GM23338 (cell line): Measurements from ENCODE around the gene BMP5. TPM values are rescaled to one million over a fixed set of nuclear protein-coding genes. Genes with fewer than 3 reads are reported as not detected.

Source experiments
- ATAC-seq: fragments of 200-7000 bp; cut with Tn5 transposase; 3 replicates; pipeline ENCODE4 v1.9.1; 2020
- DNase-seq: peaks from one replicate; pipeline ENCODE4 v3.0.0-alpha.2; 2015; ENCODE audit warnings: low spot score
- H2AFZ ChIP-seq: fragments of 200-600 bp; sonication (generic); 2 replicates; pipeline ENCODE4 v1.8.0; 2016; ENCODE audit warnings: antibody characterized with exemption, mild to moderate bottlenecking, moderate library complexity
- H3F3A ChIP-seq: fragments of 200-600 bp; sonication (generic); replicated peaks from 2 replicates; pipeline ENCODE4 v1.8.0; 2017; ENCODE audit warnings: antibody characterized with exemption, mixed run types, low read depth
- H3K27ac ChIP-seq: fragments of 200-600 bp; sonication (generic); 2 replicates; pipeline ENCODE4 v1.6.1; 2016; ENCODE audit warnings: low read depth
- H3K27me3 ChIP-seq: fragments of 200-600 bp; sonication (generic); 2 replicates; pipeline ENCODE4 v1.8.0; 2016; ENCODE audit warnings: mild to moderate bottlenecking, mixed run types, moderate library complexity; ENCODE audit not compliant: insufficient read depth
- H3K36me3 ChIP-seq: fragments of 200-600 bp; sonication (generic); 2 replicates; pipeline ENCODE4 v1.8.0; 2016; ENCODE audit warnings: mild to moderate bottlenecking; ENCODE audit not compliant: insufficient read depth
- H3K4me1 ChIP-seq: fragments of 200-600 bp; sonication (generic); 2 replicates; pipeline ENCODE4 v1.8.0; 2016; ENCODE audit warnings: mild to moderate bottlenecking, moderate library complexity; ENCODE audit not compliant: insufficient read depth
- H3K4me2 ChIP-seq: fragments of 200-600 bp; sonication (generic); 2 replicates; pipeline ENCODE4 v1.7.1; 2017; ENCODE audit warnings: mixed run types
- H3K4me3 ChIP-seq: fragments of 200-600 bp; sonication (generic); 2 replicates; pipeline ENCODE4 v1.6.1; 2016; ENCODE audit warnings: mixed run types
- H3K79me2 ChIP-seq: fragments of 200-600 bp; sonication (generic); replicated peaks from 2 replicates; pipeline ENCODE4 v1.8.0; 2017; ENCODE audit warnings: mild to moderate bottlenecking; ENCODE audit not compliant: insufficient read depth
- H3K9me2 ChIP-seq: fragments of 200-600 bp; sonication (generic); 2 replicates; pipeline ENCODE4 v1.8.0; 2017; ENCODE audit not compliant: insufficient read depth
- H4K20me1 ChIP-seq: fragments of 200-600 bp; sonication (generic); replicated peaks from 2 replicates; pipeline ENCODE4 v1.8.0; 2017; ENCODE audit warnings: mild to moderate bottlenecking; ENCODE audit not compliant: insufficient read depth
- H3K27ac Mint-ChIP-seq: 2 replicates; pipeline ENCODE4 v1.8.0; 2020; ENCODE audit warnings: inconsistent platforms, mild to moderate bottlenecking, moderate library complexity, mixed read lengths
- H3K27me3 Mint-ChIP-seq: 3 replicates; pipeline ENCODE4 v1.8.0; 2022; ENCODE audit warnings: low read depth, mild to moderate bottlenecking, moderate library complexity, mixed read lengths, inconsistent platforms; ENCODE audit not compliant: insufficient read depth, poor library complexity
- H3K36me3 Mint-ChIP-seq: 3 replicates; pipeline ENCODE4 v1.8.0; 2021; ENCODE audit warnings: low read depth, mild to moderate bottlenecking, inconsistent platforms, moderate library complexity, mixed read lengths
- H3K4me1 Mint-ChIP-seq: 3 replicates; pipeline ENCODE4 v1.8.0; 2020; ENCODE audit warnings: mild to moderate bottlenecking, inconsistent platforms, mixed read lengths
- H3K4me3 Mint-ChIP-seq: 3 replicates; pipeline ENCODE4 v1.8.0; 2021; ENCODE audit warnings: moderate library complexity, mild to moderate bottlenecking, inconsistent platforms, mixed read lengths
- H3K9me3 Mint-ChIP-seq: 3 replicates; pipeline ENCODE4 v1.8.0; 2020; ENCODE audit warnings: moderate library complexity, mild to moderate bottlenecking, inconsistent platforms, mixed read lengths
- CTCF ChIP-seq, 2 experiments: fragments of 200-600 bp in 1 of 2; sonication (generic) in 1 of 2; conservative IDR thresholded peaks; 2 replicates each; pipeline versions ENCODE4 v1.5.1 to v1.6.1; 2016 to 2017; ENCODE audit warnings: antibody characterized with exemption in 2 of 2, low read depth in 2 of 2, mild to moderate bottlenecking in 2 of 2, moderate library complexity in 1 of 2
- ETS1 ChIP-seq: IDR thresholded peaks from 2 replicates; pipeline ENCODE4 v1.6.1; 2016; ENCODE audit warnings: antibody characterized with exemption
- REST ChIP-seq: IDR thresholded peaks from one replicate; pipeline ENCODE4 v1.6.1; 2018; ENCODE audit warnings: antibody characterized with exemption; ENCODE audit not compliant: unreplicated experiment
- ZNF462 ChIP-seq: fragments of 250-450 bp; sonication (Bioruptor Pico); IDR thresholded peaks from 2 replicates; pipeline ENCODE4 v1.5.0; 2020; ENCODE audit warnings: mild to moderate bottlenecking, moderate library complexity
- polyA plus RNA-seq: library from polyadenylated mRNA; unstranded; fragments of >200 nt; fragmentation: Nextera tagmentation; extraction: Ambion mirVana; gene quantifications from 2 replicates; pipeline ENCODE4 v1.2.1, GENCODE V29; 2016
- total RNA-seq: library from RNA; depleted of rRNA; stranded (reverse); fragments of >200 nt; shearing (Covaris generic); gene quantifications from 2 replicates; pipeline ENCODE4 v1.2.3, GENCODE V29; 2014

Gene BMP5
- total and polyA plus RNA-seq, 2 experiments from 2014 or later, result 0.06 to 0.07 TPM

GRCh38 chr6:55748880-55749279, 126.5 kb downstream of the BMP5 start:
- H3K27ac Mint-ChIP-seq, result no peak overlapping the region
- Histone ChIP-seq H3K4me1 (no peaks in the 10 kb centered on the region), H4K20me1 (no peaks in the 10 kb centered on the region), H3K4me2 (no peak overlapping the region), H3K27me3 (no peaks in the 10 kb centered on the region), H2AFZ (no peak overlapping the region), H3K36me3 (no peaks in the 10 kb centered on the region), H3K4me3 (no peak overlapping the region), H3K79me2 (no peaks in the 10 kb centered on the region), H3K27ac (no peak overlapping the region), H3F3A (no peaks in the 10 kb centered on the region), H3K9me2 (0 out of 2 replicates have a peak, but pooled peaks cover 3% of the 10 kb centered on the region)
- H3K36me3 Mint-ChIP-seq, result no peaks in the 10 kb centered on the region
- no peaks in the 10 kb centered on the region for H3K27me3 Mint-ChIP-seq
- no peak overlapping the region for H3K4me3 Mint-ChIP-seq
- no peak for DNase-seq
- H3K9me3 Mint-ChIP-seq, result no peaks in the 10 kb centered on the region
- no peaks in the 10 kb centered on the region for H3K4me1 Mint-ChIP-seq
- TF ChIP-seq CTCF (conservative IDR thresholded peaks at IDR 0.05; ENCODE audit: low read depth in 2 of 2) (no peak), ZNF462 (CRISPR knock-in tag) (no peak), REST (no peak), ETS1 (no peak)
- no peak for ATAC-seq
